GM19240 (cell line): ENCODE data around the gene AMOTL1.

ENCODE experiments used
- DNase-seq: peaks from one replicate; pipeline ENCODE4 v3.0.0; 2011; ENCODE audit warnings: low spot score; ENCODE audit not compliant: insufficient read length

Gene AMOTL1

GRCh38 chr11:94741022-94741679 lies 27.0 kb upstream of the AMOTL1 start:
- DNase-seq = no peak

DNA sequence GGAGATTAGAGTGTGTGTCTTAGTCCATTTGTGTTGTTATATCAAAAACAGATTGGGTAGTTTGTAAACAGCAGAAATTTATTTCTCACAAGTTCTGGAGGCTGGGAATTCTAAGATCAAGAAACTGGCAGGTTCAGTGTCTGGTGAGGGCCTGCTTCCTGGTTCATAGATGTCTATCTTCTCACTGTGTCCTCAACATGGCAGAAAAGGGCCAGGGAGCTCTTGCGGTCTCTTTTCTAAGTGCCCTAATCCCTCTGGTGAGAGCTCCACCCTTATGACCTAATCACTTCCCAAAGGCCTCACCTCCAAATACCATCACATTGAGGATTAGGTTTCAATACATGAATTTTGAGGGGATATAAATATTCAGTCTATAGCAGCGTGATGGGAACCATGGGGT lies 25.5 kb upstream of the AMOTL1 start:
- no peak for DNase-seq

GRCh38 chr11:94746721-94747120 lies 21.4 kb upstream of the AMOTL1 start:
- no peak for DNase-seq

DNA sequence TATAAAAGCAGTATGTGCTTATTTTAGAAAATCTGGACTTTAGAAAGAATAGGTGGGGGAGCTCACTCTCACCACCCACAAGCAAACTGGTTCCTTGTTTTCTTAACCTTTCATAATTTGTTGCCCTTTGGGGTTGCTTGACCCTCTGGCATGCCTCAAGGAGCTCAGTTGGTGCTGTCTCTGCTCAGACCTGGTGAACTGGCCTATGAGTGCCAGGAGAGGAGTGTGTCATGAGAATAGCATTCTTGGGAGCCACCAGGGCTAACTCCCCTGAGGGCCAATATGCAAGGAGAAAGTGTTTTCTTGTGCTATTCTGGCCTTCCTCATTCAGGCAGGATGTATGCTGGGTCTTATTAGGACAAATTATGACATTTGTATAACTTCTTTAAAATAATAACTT lies 21.0 kb upstream of the AMOTL1 start:
- no peak for DNase-seq

GRCh38 chr11:94747601-94748041 lies 20.5 kb upstream of the AMOTL1 start:
- no peak for DNase-seq

- DNase-seq = no peak
Observed at GRCh38 chr11:94749369-94749768, 18.8 kb upstream of the AMOTL1 start.

- no peak for DNase-seq
Observed at GRCh38 chr11:94750319-94751217, 17.6 kb upstream of the AMOTL1 start.

GRCh38 chr11:94751218-94751609 lies 16.9 kb upstream of the AMOTL1 start:
- no peak for DNase-seq

DNA sequence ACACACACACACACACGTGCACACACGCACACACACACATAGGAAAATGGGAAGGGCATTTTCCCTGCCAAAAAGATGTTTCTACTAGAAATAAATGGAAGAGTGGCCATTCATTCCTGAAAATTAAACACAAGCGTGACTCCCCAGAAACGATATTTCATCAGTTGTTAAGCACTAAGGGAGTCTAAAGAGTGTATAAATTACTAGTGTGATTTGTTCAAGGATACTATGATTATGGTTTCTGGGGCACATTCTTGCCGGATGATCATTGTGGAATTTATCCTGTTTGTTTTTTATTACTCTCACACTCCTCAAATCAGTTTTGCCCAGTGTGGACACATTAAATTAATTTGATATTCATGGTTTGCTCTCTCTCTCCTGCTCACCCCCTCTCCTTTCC lies 16.4 kb upstream of the AMOTL1 start:
- no peak for DNase-seq

GRCh38 chr11:94753630-94754029 lies 14.5 kb upstream of the AMOTL1 start:
- no peak for DNase-seq

DNA sequence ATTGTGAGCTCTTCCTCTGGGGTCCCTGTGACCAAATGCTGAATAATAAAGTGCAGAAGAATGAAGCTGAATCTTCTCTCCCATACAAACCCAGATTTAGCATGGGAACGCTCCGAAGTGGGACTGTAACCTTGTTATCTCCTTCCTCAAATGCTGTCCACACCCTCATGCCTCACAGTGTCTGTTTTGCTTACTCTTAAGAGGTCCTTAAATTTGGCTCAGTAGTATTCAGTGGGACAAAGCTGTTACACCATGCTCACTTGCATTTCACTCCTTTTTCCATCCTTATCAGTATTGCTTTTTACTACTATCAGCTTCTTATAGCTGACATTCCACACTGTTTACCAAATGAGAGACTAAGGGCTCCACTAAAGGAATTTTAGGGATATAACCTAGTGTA lies 13.8 kb upstream of the AMOTL1 start:
- DNase-seq = no peak

- DNase-seq = no peak
Observed at GRCh38 chr11:94754819-94755218, 13.3 kb upstream of the AMOTL1 start.

DNA sequence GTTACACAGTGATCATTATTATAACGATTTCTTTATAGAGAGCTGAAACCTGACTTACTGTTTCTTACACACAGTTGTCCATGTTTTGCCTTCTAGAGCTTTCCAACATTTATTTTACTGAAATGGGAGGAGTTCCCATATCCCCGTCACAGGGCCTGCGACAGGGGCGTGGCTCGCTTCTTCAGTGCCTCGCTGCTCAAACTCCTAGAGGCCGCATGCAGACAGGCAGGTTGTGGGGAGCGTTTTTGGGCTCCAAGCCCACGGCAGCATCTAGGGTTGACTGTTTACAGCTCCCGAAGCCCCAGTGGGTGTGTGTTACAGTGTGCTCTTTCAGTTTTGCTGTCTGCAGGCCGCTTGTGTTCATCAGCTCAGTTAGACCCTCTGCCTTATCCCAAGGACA lies 12.7 kb upstream of the AMOTL1 start:
- no peak for DNase-seq

GRCh38 chr11:94757037-94757735 lies 11.0 kb upstream of the AMOTL1 start:
- no peak for DNase-seq

- no peak for DNase-seq
Observed at GRCh38 chr11:94758666-94759065, 9.5 kb upstream of the AMOTL1 start.

DNA sequence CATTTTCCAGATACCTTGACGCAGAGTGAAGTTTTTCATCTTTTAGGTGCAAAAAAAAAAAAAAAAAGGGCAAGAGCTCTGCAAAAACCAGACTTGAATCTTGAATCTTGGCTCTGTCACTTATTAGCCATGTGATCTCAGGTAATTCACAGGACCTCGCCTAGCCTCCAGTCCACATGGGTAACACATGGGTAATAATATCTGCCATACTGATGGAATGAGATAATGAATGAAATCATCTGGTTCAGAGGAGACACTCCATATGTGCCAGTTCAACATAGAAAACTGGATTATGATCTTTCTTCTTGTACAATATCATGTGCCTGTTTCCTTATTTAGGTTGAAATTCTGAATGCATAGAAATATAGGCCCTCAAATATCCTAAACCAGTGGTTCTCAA lies 8.6 kb upstream of the AMOTL1 start:
- no peak for DNase-seq

DNA sequence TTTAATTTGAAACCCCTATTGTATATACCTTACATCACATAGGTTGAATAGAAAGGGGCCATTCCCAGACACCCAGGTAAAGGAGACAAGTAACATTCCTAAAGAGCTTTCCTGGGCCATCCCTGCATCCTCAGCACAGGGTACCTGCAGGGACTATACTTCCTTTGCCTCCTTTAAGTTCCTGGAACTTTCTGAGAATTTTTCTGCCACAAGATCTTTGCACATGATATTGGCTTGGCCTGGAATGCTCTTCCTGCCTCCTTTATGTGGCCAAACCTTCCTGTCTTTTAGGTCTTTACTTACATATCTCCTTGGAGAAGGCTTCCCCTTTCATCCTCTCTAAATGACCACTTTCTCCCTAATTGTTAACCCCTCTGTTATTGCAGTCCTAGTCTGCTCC lies 7.9 kb upstream of the AMOTL1 start:
- DNase-seq = no peak

DNA sequence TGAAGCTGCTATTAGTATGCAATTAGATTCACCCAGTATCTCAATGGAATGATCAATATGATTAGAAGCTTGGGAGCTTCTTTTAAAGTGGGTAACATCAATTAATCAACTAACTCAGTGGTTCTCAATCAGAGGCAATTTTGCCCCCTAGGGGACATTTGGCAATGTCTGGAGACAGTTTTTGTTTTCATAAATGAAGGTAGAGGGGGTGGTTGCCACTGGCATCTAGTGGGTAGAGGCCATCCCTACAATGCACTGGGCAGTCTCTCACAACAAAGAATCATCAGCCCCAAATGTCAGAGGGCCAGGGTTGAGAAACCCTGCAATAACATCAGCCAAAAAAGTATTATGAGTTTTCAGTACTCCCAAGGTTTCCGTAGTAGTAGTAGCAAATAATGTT lies 5.9 kb upstream of the AMOTL1 start:
- DNase-seq = no peak

GRCh38 chr11:94762995-94763394 lies 5.2 kb upstream of the AMOTL1 start:
- DNase-seq = no peak

GRCh38 chr11:94766713-94767206 lies 1.4 kb upstream of the AMOTL1 start:
- DNase-seq = no peak

- DNase-seq = no peak
Observed at GRCh38 chr11:94767291-94767690, 865 bp upstream of the AMOTL1 start.
